Measurements from ENCODE around the gene HIVEP3. TPM values are rescaled to one million over a fixed set of nuclear protein-coding genes. Genes with fewer than 3 reads are reported as not detected.

Gene HIVEP3
- total RNA-seq, 1 experiment from 2014 or later: 1.4 TPM

- no peaks in the 10 kb centered on the region for H3K4me1 ChIP-seq (ENCODE audit: insufficient read depth, low read length)
- no peak overlapping the region for H4K8ac ChIP-seq (replicated peaks; ENCODE audit: insufficient read length, low read depth, low read length)
- no peak overlapping the region for H3K56ac ChIP-seq (ENCODE audit: insufficient read length, low read depth, low read length)
- H2BK120ac ChIP-seq (ENCODE audit: low read depth, low read length, poor library complexity, severe bottlenecking): no peak overlapping the region
- no peak overlapping the region for H2BK5ac ChIP-seq (ENCODE audit: insufficient read length, low read length)
- no peak overlapping the region for H3K14ac ChIP-seq (ENCODE audit: insufficient read depth, low read length)
- no peak overlapping the region for H3K27ac ChIP-seq (ENCODE audit: insufficient read length, low read depth, low read length)
- no peak overlapping the region for H2AFZ ChIP-seq (ENCODE audit: low read length)
- Mint-ChIP-seq H3K36me3 (ENCODE audit: insufficient read depth in 1 of 3, low read depth in 3 of 3) (no peaks in the 10 kb centered on the region; a peak in 1 of 7 replicates), H3K27me3 (ENCODE audit: low read depth) (peaks cover 5% of the 10 kb centered on the region), H3K27ac (peak overlapping the region in 1 of 3 experiments; percentile 84; a peak in 1 of 7 replicates), H3K9me3 (no peaks in the 10 kb centered on the region), H3K4me1 (peaks cover 6% of the 10 kb centered on the region in 2 experiments), H3K4me3 (no peak overlapping the region)
- no peak overlapping the region for H2BK15ac ChIP-seq (ENCODE audit: low read depth, low read length)
- H3T11ph ChIP-seq (ENCODE audit: low read length): no peak overlapping the region
- H4K91ac ChIP-seq (ENCODE audit: insufficient read length, low read depth, low read length): no peak overlapping the region
- no peak for TF ChIP-seq CTCF (conservative IDR thresholded peaks at IDR 0.05)
- no peak overlapping the region for H2BK12ac ChIP-seq (ENCODE audit: insufficient read length, low read depth, low read length)
- H3K79me2 ChIP-seq (ENCODE audit: insufficient read depth, low read length): no peaks in the 10 kb centered on the region
- H3K9me3 ChIP-seq (ENCODE audit: control insufficient read depth, low read depth, low read length): no peaks in the 10 kb centered on the region
- no peak overlapping the region for H2BK20ac ChIP-seq (ENCODE audit: low read depth, low read length, poor library complexity, severe bottlenecking)
- H4K5ac ChIP-seq (ENCODE audit: insufficient read length, low read depth, low read length): no peak overlapping the region
- H3K23me2 ChIP-seq (ENCODE audit: insufficient read length, low read depth, low read length, poor library complexity, severe bottlenecking): no peaks in the 10 kb centered on the region
- H3K9ac ChIP-seq (ENCODE audit: extremely low read depth, insufficient read length, low read length): no peak overlapping the region
- no peaks in the 10 kb centered on the region for H3K79me1 ChIP-seq (ENCODE audit: insufficient read depth, low read depth, low read length, poor library complexity, severe bottlenecking)
- no peaks in the 10 kb centered on the region; the same call in 1 of the 2 replicates for H3K27me3 ChIP-seq (ENCODE audit: insufficient read depth, low read length)
- no peak overlapping the region for H2AK5ac ChIP-seq (ENCODE audit: insufficient read length, low read length)
- H3K4ac ChIP-seq (ENCODE audit: low read depth, low read length): no peak overlapping the region
- H3K23ac ChIP-seq (ENCODE audit: insufficient read length, low read depth, low read length): no peak overlapping the region
- no peaks in the 10 kb centered on the region for H4K20me1 ChIP-seq (ENCODE audit: control insufficient read depth, insufficient read depth, insufficient read length)
- no peak for DNase-seq
- WGBS (ENCODE audit: extremely low coverage, insufficient read length, low lambda C conversion rate): no CpG with 5 or more reads among the region's 36 CpGs
- H3K18ac ChIP-seq (ENCODE audit: insufficient read length, low read depth, low read length): no peak overlapping the region
- no peak overlapping the region for H3K4me2 ChIP-seq (ENCODE audit: insufficient read depth, insufficient read length, low read length)
Measured at GRCh38 chr1:41582851-41583657, 335.7 kb downstream of the HIVEP3 start.

All from H9 (cell line).